GM18873 (cell line): ENCODE data around the gene CCDC86.
"Not testable (repeated sequence)": the region's sequence is repeated elsewhere in the genome, so short reads cannot be mapped to it uniquely, and the experiment has no call there.

Experiments used
- ATAC-seq: cut with Tn5 transposase; IDR thresholded peaks from one replicate; pipeline ENCODE4 v1.9.1; 2021; ENCODE audit warnings: mild to moderate bottlenecking, moderate library complexity, moderate number of reproducible peaks; ENCODE audit not compliant: unreplicated experiment, low FRiP score

Gene CCDC86, protein sequence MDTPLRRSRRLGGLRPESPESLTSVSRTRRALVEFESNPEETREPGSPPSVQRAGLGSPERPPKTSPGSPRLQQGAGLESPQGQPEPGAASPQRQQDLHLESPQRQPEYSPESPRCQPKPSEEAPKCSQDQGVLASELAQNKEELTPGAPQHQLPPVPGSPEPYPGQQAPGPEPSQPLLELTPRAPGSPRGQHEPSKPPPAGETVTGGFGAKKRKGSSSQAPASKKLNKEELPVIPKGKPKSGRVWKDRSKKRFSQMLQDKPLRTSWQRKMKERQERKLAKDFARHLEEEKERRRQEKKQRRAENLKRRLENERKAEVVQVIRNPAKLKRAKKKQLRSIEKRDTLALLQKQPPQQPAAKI

DNA sequence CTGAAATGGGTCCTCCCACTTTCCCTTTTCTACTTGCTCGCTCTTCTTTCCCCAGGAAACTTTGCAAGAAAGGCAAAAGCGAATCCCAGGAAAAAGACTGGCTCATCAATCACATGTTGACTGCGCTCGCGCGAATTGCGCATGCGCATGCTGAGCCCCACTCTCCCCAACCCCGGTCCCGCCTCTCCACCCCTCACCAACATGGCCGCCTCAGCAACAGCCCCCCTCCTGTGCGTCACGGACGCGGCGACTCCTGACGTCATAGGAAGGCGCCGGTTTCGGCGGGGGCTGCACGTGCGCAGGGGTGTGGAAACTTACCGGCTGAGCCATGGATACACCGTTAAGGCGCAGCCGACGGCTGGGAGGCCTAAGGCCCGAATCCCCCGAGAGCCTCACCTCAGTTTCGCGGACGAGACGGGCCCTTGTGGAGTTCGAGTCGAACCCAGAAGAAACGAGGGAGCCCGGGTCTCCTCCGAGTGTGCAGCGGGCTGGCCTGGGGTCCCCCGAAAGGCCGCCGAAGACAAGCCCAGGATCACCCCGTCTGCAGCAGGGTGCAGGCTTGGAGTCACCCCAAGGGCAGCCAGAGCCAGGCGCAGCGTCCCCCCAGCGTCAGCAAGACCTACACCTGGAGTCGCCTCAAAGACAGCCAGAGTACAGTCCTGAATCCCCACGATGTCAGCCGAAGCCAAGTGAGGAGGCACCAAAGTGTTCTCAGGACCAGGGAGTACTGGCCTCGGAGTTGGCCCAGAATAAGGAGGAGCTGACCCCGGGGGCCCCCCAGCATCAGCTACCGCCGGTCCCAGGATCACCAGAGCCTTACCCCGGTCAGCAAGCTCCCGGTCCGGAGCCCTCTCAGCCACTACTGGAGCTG is at the start of gene CCDC86:
TSS of gene CCDC86 (plus strand) at position 317 of the 871 bp plus-strand sequence. CDS start at position 329, 12 bp downstream.
- peak; percentile 58 for ATAC-seq

DNA sequence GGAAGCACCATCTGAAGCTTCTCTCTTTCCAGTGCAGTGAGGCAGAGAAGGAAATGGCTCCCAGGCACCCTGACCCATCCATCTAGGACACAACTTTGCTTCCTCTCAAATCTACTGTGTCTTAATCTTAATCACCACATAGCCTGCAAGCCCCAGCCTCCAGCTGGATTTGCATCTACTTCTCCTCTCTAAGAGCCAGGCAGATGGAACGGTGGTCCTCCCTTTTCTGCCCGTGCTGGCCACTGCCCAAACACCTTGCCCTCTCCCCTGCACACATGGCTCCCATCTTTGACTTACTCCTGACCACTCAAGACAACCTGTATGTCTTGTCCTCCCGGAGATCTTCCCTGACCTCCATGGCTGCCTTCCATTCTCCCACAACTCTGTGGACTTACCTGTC is 49.4 kb upstream of the CCDC86 start:
- no peak for ATAC-seq

- ATAC-seq, result no peak
Measured at GRCh38 chr11:60795291-60795690, 46.6 kb upstream of the CCDC86 start.

DNA sequence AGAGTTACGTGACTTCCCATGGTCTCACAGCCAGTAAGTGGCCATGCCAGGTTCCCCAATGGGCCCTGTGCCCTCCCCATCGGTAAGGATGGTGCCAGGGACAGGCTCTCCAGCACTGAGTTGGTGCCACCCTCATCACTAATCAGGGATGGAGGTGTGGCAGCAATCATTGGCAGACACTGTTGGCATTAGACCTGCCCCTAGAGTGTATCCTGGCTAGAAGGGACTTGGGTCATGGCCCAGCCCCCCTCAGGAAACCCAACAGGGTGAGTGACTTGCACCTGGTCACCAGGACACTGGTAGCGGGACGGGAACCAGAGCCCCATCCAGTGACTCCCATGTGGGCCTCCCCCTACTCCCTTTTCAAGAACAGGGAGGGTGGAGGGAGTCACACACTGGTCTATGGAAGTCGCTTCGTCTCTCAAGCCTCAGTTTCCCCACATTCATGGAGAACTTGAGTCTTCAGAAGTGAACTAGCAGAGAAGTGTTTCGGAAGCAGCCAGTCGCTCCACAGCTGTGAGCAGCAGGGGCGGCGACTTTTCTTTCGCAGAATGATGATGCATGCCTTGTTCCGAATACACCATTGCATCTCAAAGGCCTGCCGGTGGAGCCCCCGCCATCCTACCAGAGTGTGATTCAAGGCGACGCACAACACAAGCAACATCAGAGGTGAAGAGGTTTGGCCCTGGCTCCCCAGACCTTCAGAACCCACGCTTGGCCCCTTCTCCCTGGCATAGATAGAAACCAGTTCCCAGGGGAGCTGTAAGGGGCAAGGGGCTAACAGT is 43.9 kb upstream of the CCDC86 start:
- no peak for ATAC-seq

- ATAC-seq, result no peak
Measured at GRCh38 chr11:60798631-60799030, 43.3 kb upstream of the CCDC86 start.

- ATAC-seq, result no peak
Measured at GRCh38 chr11:60801194-60801593, 40.7 kb upstream of the CCDC86 start.

DNA sequence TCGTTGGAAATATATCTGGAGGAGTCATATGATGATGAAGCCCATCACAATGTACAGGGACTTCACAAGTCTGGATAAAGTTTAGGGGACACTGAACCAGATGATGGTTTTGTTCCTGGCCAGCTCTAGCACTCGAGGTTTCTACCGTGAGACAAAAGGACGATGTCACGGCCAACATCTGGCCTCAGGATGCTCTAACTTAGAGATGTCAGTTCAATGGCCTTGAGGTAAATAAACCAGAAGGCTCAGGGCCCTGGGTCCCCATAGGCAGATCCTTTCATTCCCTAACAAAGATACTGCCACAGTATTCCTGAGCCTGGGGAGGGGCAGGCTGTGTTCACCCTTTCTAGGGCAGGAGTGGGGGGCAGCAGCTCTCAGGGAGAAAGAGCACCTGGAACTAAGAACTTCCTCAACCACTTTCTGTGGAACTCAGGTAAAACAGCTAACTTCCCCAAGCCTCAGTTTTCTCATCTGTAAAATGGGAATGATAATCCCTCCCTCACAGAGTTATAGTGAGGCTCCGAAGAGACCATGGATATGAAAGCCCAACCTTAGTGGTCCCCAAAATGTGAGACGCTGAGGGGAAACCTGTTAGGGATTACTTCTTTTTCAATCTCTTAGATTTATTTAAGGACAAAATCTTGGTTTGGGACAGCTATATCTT is 38.5 kb upstream of the CCDC86 start:
- ATAC-seq, result no peak

DNA sequence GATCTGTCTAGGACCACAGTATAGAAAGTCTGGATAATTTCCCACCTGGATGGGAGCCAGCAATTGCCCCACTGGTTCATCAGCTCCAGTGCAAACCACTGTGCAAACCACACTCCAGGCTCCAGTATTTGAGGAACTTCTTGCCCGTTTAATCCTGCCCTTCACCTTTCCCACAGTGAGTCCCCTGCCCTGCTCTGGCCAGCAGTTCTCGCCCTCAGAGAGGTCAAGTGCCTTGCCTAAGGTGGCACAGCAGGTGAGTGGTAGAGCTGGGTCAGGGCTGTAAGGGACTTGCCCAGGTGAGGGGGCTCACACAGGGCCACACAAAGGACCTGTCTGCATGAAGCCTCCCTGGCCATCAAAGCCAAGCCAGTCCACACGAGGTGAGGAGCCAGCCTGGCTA is 32.7 kb upstream of the CCDC86 start:
- ATAC-seq, result no peak

DNA sequence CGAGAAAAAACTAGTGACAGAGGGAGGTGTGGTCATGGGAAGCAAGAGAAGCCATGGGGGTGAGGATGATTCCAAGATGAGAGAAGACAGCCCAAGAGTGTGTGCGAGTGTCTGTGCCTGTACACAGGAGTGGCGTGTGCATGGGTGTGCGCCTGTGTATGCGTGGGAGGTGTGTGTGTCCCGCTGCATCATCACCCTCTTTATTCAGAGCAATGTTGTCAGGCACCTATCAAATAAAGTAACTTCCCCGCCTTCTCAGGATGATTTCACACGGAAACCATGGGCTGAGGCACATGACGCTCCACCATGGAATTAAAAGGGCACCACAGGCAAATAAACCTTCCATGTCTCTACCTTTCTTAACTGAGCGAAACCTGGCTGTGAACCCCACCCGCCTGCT is 32.2 kb upstream of the CCDC86 start:
- no peak for ATAC-seq

GRCh38 chr11:60810151-60810550 is 31.8 kb upstream of the CCDC86 start:
- ATAC-seq, result no peak

DNA sequence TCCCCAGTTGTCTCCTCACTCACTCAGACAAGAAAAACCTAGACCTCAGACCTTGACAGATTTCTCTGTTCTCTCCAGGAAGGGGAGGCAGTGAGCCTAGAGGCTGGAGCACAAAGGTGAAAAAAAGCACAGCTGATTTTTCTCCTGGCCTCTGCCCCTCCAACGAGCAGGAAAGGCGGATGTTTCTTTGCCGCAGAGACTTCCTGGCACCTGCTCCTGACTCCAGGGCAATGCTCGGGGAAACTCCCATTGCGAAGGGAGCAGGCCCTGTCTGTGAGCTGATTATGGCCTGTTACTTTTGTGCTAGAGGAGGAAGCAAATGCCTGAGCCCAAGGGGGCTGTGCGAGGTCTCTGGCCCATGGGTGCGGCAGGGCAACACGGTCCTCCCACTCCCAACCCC is 31.3 kb upstream of the CCDC86 start:
- no peak for ATAC-seq

DNA sequence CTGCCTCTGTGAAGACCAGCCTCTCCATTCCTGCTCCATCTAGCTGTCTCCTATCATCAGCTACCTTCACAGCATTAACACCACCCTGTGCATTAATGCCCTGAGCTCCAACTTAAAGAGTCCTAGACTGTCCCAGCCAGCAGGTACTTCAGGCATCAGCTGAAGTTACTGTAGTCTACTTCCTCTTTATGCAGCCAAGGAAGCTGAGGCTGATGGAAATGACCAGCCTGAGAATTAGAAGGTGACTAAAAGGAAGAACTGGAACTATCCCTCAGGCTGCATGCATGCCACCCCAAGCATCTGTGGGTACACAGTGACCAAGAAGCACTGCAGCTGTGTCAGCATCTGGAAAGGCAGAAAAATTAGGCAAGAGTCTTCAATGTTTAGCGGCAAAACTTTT is 28.6 kb upstream of the CCDC86 start:
- no peak for ATAC-seq

DNA sequence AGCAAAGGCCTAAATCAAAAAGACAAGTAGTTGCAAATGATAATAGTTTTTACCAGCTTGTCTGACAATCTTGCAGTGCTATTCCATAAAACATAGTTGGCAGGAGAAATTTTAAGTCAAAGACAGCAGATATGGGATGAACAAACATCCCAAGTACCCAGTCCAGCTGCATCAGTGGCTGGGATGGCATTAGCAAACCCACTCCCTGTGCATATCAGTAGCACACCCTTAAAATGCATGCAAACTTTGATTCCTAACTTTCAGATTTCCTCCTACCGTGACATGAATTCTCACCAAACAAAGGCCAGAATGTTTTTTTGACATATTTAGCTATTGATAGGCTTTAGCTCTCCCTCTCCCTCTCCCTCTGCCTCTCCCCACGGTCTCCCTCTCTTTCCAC is 27.8 kb upstream of the CCDC86 start:
- ATAC-seq, result no peak

GRCh38 chr11:60816590-60817157 is 25.2 kb upstream of the CCDC86 start:
- no peak for ATAC-seq

DNA sequence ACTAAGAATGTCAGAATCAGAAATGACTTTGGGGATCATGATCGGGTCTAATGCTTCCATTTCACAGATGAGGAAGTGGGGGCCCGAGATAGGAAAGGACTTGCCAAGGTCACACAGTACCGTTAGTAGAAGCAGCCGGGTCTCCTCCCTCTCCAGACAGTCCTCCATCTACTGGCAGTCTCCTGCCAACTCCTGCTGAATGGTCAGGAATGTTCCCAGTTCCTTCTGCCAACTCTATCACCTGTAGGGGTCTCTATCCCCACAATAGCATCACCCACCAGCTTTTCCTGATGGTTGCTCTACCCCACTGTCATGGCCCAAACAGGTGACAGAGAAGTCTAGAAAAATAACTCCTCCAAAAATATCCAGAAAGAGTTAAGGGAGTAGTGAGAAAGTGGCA is 23.9 kb upstream of the CCDC86 start:
- no peak for ATAC-seq

DNA sequence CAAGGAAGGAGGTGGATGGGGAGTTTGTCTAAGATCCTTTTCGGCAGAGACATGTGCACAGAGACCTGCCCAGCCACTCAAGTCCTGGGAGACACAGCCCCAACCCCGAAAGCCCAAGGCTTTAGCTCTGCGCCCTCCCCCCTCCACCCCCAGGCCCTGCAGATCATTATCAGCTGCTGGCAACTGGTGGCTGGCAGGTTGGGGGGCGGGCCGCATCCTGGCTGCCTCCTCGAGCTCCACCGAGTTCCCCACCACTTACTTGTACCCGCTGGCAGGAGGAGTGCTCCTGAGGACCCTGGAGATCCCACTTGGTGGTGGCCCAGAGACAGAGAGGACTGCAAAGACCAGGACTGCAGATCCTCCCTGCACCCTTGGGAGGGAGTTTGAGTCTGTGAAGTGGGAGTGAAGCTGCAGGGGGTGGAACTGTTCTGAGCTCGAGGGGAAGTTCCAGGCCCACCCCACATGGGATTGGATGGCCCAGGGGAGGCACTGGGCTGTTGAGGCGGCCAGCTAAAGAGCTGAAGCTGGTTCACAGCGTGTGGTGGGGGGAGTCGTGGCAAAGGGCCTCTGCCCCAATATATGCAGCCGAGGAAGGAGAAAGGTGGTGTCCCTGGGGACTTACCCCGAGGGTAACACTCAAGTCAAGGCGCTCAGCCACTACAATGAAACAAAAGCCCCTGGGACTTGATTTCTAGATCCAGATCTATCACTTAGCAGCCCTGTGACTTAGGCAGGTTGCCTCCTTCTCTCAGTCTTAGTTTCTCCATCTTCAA is 19.9 kb upstream of the CCDC86 start:
- ATAC-seq, result no peak

GRCh38 chr11:60823745-60824306 is 18.1 kb upstream of the CCDC86 start:
- ATAC-seq, result not testable (repeated sequence)

GRCh38 chr11:60825118-60825517 is 16.8 kb upstream of the CCDC86 start:
- ATAC-seq, result no peak

- ATAC-seq, result no peak
Measured at GRCh38 chr11:60825790-60826189, 16.1 kb upstream of the CCDC86 start.
